Upper lobe of left lung (tissue), 6 donors: ENCODE measurements around the gene PACSIN1. TPM values are rescaled to one million over a fixed set of nuclear protein-coding genes. Genes with fewer than 3 reads are reported as not detected.

Source experiments
- ATAC-seq, 2 donors: fragments of 200-7000 bp; cut with Tn5 transposase; one replicate each; pipeline ENCODE4 v1.9.1; 2022; ENCODE audit warnings: mild to moderate bottlenecking in 2 of 2, moderate library complexity in 2 of 2; ENCODE audit not compliant: low FRiP score in 2 of 2
- DNase-seq, 2 donors: peaks; one replicate each; pipeline ENCODE4 v3.0.0-alpha.2; 2019 to 2020
- H3K27ac ChIP-seq, 4 donors: fragments of 200-600 bp; sonication (generic); one replicate each; pipeline ENCODE4 v1.5.1; 2016 to 2019
- H3K27me3 ChIP-seq, 4 donors: fragments of 200-600 bp; sonication (generic); one replicate each; pipeline ENCODE4 v1.5.1; 2017 to 2019
- H3K36me3 ChIP-seq, 4 donors: fragments of 200-600 bp; sonication (generic); one replicate each; pipeline ENCODE4 v1.5.1; 2016 to 2019
- H3K4me1 ChIP-seq, 4 donors: fragments of 200-600 bp; sonication (generic); one replicate each; pipeline ENCODE4 v1.5.1; 2018 to 2019
- H3K4me3 ChIP-seq, 4 donors: fragments of 200-600 bp; sonication (generic); one replicate each; pipeline ENCODE4 v1.5.1; 2017 to 2019; ENCODE audit warnings: mild to moderate bottlenecking in 2 of 4, moderate library complexity in 1 of 4
- H3K9me3 ChIP-seq, 4 donors: fragments of 200-600 bp; sonication (generic); one replicate each; pipeline ENCODE4 v1.5.1; 2018 to 2019
- EP300 ChIP-seq, 4 donors: sonication (generic); formaldehyde crosslinking; IDR thresholded peaks; one replicate each; pipeline ENCODE4 v1.5.1; 2017; ENCODE audit warnings: antibody characterized with exemption in 4 of 4, control low read depth in 2 of 4
- POLR2A ChIP-seq, 4 donors: fragments of 450-650 bp; IDR thresholded peaks; one replicate each; pipeline ENCODE4 v1.5.1; 2016 to 2017; ENCODE audit warnings: antibody characterized with exemption in 4 of 4, mild to moderate bottlenecking in 2 of 4
- POLR2AphosphoS5 ChIP-seq, 2 donors: sonication (generic); formaldehyde crosslinking; IDR thresholded peaks; one replicate each; pipeline ENCODE4 v1.5.1; 2017; ENCODE audit warnings: antibody characterized with exemption in 2 of 2
- WGBS, 2 donors: methylation state at CpG; one replicate each; pipeline ENCODE4 v1.1.5; 2017 to 2018; 5-methylcytosine and 5-hydroxymethylcytosine counted together
- total RNA-seq, 6 donors: library from RNA; depleted of rRNA in 4 of 6; stranded (reverse); fragments of >200 nt in 4 of 6; gene quantifications; one replicate each; pipeline versions ENCODE4 v1.1.0 to v1.2.1, GENCODE V29; 2016 to 2021
- TF ChIP-seq, protein P1 (sequence below), 6 experiments: fragments of 450-650 bp in 4 of 6; fragments of 200-600 bp in 2 of 6; sonication (generic) in 2 of 6; IDR thresholded peaks; one replicate each; pipeline ENCODE4 v1.5.1; 2016 to 2019; ENCODE audit warnings: antibody characterized with exemption in 6 of 6
- donor health status: DM: no; HTN: no; CAD: no; lungs with moderate emphysema.
- donor health status: DM: no; HTN: yes; CAD: no; lungs with severe emphysema.

The PACSIN1 gene
- total RNA-seq, 6 donors from 2014 or later, result 0.06 to 3.0 (median 0.17) TPM; not detected in 3

DNA sequence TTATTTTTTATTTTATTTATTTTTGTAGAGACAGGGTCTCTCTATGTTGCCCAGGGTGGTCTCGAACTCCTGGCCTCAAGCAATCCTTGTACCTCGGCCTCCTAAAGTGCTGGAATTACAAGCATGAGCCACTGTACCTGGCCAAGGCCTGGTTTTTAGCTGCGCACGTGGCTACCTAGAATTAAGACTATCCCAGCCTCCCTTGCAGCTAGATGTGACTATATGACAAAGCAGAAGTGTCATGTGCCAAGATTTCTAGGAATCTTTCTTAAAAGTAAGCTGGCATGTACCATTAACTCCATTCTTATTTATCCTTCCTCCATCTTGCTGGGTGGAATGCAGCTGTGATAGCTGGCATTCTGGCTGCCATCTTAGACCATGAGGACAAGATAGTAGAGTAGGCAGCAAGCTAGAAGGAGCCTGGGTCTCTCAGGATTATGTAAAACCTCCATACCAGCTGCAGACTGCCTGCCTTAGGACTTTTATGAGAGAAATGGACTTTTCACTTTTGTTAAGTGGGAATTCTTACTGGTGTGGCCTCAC lies 92.4 kb downstream of the PACSIN1 start:
- no peak for ATAC-seq
- 77 to 86% methylated on average over 4 of the region's 4 CpGs for WGBS, 2 donors
- Histone ChIP-seq H3K27ac (no peak overlapping the region), H3K36me3 (no peaks in the 10 kb centered on the region), H3K27me3 (no peaks in the 10 kb centered on the region), H3K4me3 (no peak overlapping the region), H3K4me1 (peaks cover 0 to 19% (median 4%) of the 10 kb centered on the region in 4 donors), H3K9me3 (peaks cover 0 to 3% (median 0%) of the 10 kb centered on the region in 4 donors)
- TF ChIP-seq POLR2A (IDR thresholded peaks at IDR 0.05) (no peak), POLR2AphosphoS5 (IDR thresholded peaks at IDR 0.05) (no peak), EP300 (IDR thresholded peaks at IDR 0.05) (no peak)
- TF ChIP-seq, protein P1, sequence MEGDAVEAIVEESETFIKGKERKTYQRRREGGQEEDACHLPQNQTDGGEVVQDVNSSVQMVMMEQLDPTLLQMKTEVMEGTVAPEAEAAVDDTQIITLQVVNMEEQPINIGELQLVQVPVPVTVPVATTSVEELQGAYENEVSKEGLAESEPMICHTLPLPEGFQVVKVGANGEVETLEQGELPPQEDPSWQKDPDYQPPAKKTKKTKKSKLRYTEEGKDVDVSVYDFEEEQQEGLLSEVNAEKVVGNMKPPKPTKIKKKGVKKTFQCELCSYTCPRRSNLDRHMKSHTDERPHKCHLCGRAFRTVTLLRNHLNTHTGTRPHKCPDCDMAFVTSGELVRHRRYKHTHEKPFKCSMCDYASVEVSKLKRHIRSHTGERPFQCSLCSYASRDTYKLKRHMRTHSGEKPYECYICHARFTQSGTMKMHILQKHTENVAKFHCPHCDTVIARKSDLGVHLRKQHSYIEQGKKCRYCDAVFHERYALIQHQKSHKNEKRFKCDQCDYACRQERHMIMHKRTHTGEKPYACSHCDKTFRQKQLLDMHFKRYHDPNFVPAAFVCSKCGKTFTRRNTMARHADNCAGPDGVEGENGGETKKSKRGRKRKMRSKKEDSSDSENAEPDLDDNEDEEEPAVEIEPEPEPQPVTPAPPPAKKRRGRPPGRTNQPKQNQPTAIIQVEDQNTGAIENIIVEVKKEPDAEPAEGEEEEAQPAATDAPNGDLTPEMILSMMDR (IDR thresholded peaks at IDR 0.05), result no peak
- DNase-seq, result no peak

DNA sequence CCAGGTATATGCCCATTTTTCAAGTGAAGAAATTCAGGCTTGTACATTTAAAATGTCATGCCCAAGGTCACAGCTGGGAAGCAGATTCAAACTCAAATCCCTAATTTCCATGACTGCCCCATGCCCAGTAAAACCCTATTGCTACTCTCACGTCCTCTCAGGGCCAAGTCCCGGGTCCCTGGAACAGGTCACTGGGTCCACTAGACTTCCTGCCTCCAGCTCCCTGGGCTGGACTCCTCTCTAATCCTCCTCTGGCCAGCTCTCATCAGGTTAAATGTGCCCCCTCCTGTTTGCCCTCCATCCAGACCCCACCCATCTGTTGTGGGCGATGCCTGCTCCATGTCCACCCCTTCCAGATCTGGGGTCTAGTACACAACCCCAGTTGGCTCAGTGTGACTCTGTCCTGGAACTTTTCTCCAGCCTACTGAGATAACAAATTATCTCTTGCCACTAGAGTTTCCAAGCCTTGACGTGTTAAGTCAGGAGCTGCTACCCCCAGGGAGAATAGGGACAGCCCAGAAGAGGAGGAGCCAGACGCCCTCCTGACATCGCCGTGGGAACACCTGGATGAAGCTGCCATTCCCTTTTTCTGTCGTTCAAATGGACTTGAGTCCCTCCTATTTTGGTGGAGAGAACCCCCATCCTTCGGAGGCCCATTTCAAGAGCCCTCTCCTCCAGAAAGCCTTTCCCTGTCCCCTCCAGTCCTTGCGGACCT lies 93.9 kb downstream of the PACSIN1 start:
- Histone ChIP-seq H3K4me1 (peaks cover 0 to 15% (median 4%) of the 10 kb centered on the region in 4 donors), H3K27ac (no peak overlapping the region), H3K4me3 (no peak overlapping the region), H3K9me3 (peaks cover 0 to 3% (median 0%) of the 10 kb centered on the region in 4 donors), H3K36me3 (no peaks in the 10 kb centered on the region), H3K27me3 (no peaks in the 10 kb centered on the region)
- TF ChIP-seq, protein P1 (IDR thresholded peaks at IDR 0.05), result no peak
- TF ChIP-seq EP300 (IDR thresholded peaks at IDR 0.05) (no peak), POLR2A (IDR thresholded peaks at IDR 0.05) (no peak), POLR2AphosphoS5 (IDR thresholded peaks at IDR 0.05) (no peak)
- no peak for ATAC-seq
- WGBS, 2 donors, result 77 to 79% methylated on average over 10 of the region's 10 CpGs
- DNase-seq, result no peak

DNA sequence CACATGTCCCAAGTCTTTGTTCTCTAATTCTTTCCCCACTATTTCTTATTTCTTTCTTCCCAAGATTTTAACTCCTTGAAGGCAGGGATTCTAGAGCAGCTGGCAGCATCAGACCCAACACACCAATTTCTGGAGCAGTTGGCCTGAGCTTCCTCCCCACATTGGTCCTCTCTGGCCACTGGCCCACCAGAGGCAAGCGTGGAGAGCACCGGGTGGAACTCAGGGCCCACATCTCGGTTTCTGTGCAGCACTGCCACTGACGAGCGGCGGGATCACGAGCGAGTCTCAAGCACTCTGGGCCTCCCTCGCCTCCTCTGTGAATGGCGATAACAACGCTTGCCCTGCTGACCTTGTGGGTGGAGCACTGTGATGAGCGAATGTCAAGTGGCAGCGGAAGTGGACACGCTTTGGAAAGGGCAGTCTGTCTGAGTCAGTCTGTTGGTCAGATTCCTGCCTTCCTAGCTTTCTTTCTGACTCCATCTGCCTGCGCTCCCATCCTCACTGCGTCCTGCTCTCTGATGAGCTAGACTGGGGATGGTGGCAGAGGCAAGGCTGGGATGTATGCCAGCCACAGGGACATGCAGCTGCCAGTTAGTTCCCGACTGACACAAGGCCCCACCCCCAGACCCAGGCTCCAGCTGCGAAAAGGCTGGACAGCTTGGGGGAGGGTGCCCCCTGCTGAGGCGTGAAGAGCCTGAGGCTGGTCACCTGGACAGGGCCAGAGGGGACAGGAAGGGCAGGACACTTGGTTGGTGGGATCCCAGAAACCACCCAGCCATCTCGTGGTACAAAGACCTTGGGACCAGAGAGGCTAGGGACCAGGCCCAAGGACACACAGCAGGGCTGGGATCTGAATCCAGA lies 94.7 kb downstream of the PACSIN1 start:
- no peaks in the 10 kb centered on the region for H3K36me3 ChIP-seq
- no peaks in the 10 kb centered on the region for H3K27me3 ChIP-seq
- ATAC-seq (no peak), DNase-seq (peak in 1 of 2 donors; percentile 72)
- 52 to 79% methylated on average over 19 to 20 of the region's 20 CpGs for WGBS, 2 donors
- TF ChIP-seq POLR2AphosphoS5 (IDR thresholded peaks at IDR 0.05), result no peak
- peaks cover 0 to 3% (median 0%) of the 10 kb centered on the region in 4 donors for H3K9me3 ChIP-seq
- H3K4me3 ChIP-seq, result no peak overlapping the region
- peaks cover 0 to 9% (median 4%) of the 10 kb centered on the region in 4 donors for H3K4me1 ChIP-seq
- H3K27ac ChIP-seq, result no peak overlapping the region

DNA sequence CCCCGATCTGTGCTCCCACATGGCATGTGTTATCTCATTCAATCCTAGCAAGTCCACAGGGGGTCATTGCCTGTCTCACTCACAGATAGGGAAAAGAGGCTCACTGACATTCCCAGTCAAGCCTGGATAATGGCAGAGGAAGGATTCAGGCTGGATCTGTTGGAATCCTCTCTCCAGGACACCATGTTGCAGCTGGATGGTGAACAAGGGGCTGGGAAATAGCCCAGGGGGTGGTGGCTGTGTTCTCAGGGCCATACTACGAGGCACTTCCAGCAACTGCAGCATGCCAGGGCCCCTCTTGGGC lies 95.3 kb downstream of the PACSIN1 start:
- H3K4me3 ChIP-seq, result no peak overlapping the region
- TF ChIP-seq POLR2AphosphoS5 (IDR thresholded peaks at IDR 0.05) (no peak), EP300 (IDR thresholded peaks at IDR 0.05) (no peak), POLR2A (IDR thresholded peaks at IDR 0.05) (no peak)
- TF ChIP-seq, protein P1 (IDR thresholded peaks at IDR 0.05), result no peak
- no peak for DNase-seq
- H3K4me1 ChIP-seq, result peaks cover 0 to 6% (median 2%) of the 10 kb centered on the region in 4 donors
- WGBS, 2 donors, result 75 to 94% methylated on average over 1 to 2 of the region's 2 CpGs
- peaks cover 0 to 3% (median 0%) of the 10 kb centered on the region in 4 donors for H3K9me3 ChIP-seq
- no peaks in the 10 kb centered on the region for H3K27me3 ChIP-seq
- no peaks in the 10 kb centered on the region for H3K36me3 ChIP-seq
- H3K27ac ChIP-seq, result no peak overlapping the region
- no peak for ATAC-seq

DNA sequence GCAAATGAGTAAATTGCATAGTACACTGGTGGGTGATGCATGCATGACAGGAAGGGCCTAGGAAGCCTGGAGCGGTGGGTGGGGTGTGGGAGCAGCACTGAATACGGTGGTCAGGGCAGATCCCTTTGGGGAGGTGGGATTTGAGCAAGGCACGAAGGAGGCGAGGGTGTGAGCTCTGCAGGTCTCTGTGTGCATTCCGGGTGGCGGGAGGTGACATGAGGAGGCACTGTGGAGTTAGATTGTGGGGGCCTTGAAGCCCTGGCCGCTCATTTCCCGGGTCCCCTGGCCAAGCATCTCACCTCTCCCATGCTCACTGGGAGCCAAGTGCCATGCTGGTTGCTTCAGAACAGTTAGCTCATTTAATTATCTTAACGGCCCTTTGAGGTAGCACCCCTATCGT lies 96.5 kb downstream of the PACSIN1 start:
- H3K9me3 ChIP-seq, result peaks cover 0 to 3% (median 0%) of the 10 kb centered on the region in 4 donors
- DNase-seq (no peak), ATAC-seq (no peak)
- H3K27ac ChIP-seq, result no peak overlapping the region
- H3K27me3 ChIP-seq, result no peaks in the 10 kb centered on the region
- TF ChIP-seq EP300 (IDR thresholded peaks at IDR 0.05) (no peak), POLR2AphosphoS5 (IDR thresholded peaks at IDR 0.05) (no peak), POLR2A (IDR thresholded peaks at IDR 0.05) (no peak)
- TF ChIP-seq, protein P1 (IDR thresholded peaks at IDR 0.05), result no peak
- H3K4me1 ChIP-seq, result peaks cover 0 to 6% (median 0%) of the 10 kb centered on the region in 4 donors
- WGBS, 2 donors, result 87 to 89% methylated on average over 8 to 10 of the region's 10 CpGs
- no peaks in the 10 kb centered on the region for H3K36me3 ChIP-seq
- no peak overlapping the region for H3K4me3 ChIP-seq
